ENCODE results near the gene SPNS2.

The SPNS2 gene

DNA sequence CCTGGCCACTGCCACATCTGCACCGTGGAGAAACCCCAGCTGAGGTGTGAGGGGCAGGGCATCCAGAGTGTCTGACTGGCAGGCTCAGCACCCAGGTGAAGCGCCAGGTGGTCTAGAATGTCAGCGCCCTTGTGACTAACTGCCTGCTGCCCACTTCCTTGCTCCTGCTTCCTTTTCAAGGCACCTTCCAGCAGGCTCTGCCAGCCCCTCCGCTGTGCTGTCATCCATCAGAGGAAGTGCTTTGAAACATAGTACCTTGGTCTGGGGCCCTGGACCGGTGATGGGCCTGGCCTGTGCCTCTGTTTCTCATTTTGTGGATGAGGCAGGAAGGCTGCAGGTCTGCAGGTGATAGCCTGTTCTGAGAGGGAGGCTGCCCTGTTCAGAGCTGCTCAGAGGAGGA, 5.5 kb downstream of the SPNS2 start:
- no peak for DNase-seq

DNA sequence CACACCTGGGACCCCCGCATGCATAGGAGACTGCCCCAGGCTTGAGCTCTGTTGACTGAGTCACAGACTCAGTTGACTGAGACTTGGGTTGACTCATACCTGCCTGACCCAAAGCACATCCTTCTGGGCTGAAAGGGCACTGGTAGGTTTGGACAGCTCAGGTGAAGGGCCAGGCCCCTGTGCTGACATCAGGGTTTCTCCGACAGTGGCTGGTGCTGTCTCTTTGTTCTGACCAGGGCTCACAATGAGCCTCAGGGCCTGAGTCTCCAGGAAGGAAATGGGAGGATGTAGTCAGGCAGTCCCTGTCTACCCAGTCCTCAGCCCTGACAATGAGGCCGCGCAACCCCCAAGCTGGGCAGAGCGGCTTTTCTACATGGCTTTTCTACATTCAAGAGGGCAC, 6.5 kb downstream of the SPNS2 start:
- no peak for DNase-seq

DNA sequence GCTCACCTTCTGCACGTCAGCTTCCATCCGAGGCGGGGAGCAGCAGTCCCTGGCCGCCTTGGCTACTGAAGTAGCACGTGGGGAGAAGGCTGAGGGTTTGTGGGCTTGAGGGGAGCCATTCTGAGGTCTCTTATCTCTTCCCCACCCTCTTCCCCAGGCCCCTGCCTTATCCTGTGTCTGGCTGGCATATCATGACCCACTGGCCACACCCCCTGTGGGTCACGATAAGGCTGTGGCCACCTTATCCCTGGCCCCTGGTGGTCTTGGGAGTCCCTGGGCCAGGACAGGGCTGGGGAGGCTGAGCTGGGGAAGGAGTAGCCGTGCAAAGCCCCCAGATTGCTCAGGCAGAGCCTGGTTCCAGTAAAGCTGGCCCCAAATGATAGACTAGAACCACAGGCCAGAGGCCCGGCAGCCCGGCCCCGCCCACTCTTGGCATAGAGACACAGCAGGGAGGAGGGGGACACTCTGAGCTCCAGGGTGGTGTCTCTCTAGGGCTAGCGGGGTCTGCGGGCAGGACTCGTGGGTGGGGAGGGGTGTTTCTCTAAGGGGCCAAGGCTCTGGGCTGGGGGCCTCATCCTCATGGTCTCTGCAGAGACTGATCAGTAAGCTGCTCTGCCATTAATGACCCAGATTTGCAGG, 7.6 kb downstream of the SPNS2 start:
- DNase-seq, result no peak

DNA sequence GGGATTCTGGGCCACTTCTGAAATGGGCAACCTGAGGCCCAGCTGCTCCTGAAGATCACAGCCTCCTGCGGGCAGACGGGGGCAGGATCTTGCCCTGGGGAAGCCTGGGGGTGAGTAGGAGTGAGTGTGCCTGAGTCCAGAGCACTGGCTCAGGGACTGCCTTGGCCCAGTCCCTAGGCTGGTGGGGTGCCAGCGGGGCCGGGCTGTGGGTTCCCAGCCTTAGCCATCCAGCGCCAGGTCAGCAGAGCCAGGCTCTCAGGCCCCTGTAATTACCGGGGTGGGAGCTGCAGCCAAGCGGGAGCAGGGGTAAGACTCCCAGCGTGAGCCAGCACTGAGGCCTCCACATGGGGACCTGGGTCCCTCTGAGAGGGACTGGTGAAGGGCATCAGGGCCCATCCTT, 8.2 kb downstream of the SPNS2 start:
- no peak for DNase-seq

DNA sequence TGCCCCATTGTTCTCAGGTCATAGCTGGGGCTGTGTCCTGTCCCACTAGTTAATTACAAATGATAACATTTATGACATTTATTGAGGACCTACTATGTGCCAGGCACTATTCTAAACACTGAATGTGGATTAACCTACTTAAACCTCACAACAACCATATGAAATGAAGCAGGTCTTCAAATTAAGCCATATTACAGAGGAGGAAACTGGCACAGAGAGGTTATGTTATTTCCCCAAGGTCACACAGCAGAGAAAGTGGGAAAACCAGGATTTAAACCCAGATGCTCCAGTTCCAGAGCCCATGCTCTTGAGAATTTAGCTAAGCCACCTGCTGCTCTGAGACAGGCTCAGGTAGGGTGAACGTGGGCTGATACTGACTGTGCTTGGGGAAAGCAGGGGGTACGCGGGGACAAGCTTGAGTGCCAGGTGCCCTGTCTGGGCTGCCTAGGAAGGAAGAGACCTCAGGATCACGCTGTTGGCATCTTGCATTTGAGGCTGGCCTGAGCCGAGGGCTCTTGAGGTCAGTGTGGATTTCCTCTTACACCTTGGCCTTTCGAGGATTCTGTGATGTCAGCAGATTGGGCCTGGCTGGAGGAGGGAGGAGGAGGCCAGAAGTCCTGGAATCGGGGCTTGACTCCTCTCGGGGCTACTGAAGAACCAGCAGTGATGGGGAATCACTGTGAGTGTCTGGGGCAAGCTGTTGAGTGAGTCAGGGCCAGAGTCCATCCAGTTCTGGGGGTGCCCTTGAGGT, 8.9 kb downstream of the SPNS2 start:
- DNase-seq, result no peak

DNA sequence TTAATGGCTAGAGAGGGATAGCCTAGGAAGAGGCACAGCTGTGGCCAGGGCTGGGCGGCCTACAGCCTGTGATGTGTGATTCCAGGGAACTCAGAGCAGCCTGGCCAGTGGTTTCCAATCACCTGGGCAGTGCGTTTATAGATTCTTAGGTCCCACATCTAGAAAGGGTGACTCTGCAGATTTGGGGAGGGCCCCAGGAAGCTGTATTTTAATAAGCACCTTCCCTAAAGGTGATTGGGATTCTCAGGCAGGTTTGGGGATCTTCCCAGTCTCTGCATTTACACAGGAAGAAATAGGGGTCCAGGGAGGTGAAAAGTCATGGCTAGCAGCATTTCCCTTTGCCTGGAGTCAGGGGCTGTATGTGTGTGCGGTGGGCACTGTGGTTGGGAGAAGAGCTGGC, 9.5 kb downstream of the SPNS2 start:
- DNase-seq, result no peak

DNA sequence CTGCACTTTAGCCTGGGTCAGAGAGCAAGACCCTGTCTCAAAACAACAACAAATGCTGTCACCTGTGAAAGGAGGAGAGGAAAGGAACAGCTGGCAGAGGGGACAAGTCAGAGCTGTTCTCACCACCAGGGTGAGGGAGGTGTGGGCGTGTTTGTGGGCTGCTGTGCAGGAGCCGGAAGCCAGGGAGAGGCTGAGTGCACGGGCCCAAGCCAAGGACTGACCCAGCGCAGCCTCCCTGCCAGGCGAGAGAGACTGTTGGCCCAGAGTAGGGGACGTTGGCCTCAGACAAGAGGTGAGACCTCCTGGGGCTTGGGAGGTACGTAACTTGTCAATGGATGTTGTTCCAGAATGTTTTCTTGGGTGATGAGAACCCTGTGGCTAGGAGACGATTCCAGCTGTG, 10.7 kb downstream of the SPNS2 start:
- DNase-seq, result no peak

DNA sequence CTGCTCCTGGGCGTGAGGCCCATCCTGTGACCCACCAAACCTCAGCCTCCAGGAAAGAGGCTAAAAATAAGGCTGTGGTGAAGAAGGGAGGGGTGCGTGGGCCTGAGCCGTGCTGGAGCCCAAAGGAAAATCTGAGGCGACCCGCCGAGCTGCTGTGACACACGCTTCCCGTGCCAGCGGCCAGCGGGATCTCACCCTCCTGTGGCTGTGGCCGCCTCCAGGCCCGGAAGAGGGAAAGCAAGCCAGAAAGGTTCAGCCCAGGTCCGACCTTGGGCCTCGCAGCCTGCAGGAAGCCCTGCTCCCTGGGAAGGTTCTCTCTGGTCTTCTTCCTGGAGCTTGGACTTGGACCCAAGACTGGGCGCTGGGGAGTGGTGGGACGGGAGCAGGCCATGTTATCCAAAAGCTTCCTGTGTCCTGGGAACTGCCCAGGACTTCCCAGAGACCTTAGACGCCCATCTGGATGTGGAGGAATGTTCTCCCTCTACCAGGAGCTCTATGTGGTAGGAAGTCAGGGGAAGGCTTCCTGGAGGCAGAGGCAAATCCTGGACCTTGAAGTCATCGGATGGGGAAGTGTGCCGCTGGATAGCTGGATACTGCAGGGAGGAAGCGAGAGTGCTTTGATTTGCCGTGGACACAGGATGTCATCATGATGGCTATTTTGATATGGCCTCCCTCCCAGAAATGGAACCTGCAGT, 11.4 kb downstream of the SPNS2 start:
- no peak for DNase-seq

DNA sequence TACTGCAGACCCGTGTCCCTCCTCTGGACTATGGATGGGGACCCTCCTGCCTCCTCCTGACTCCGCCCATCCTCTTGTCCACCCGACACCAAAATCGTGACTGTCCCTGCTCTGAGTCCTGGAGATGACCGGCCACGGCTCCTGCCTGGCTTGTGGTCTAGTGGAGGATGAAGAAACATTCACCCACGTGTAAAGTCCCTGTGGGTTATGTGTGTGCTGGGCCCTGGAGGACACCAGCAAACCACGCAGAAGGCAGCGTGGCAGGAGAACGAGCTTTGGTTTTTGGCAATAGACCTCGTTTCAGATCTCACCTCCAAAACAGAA, 11.9 kb downstream of the SPNS2 start:
- no peak for DNase-seq

DNA sequence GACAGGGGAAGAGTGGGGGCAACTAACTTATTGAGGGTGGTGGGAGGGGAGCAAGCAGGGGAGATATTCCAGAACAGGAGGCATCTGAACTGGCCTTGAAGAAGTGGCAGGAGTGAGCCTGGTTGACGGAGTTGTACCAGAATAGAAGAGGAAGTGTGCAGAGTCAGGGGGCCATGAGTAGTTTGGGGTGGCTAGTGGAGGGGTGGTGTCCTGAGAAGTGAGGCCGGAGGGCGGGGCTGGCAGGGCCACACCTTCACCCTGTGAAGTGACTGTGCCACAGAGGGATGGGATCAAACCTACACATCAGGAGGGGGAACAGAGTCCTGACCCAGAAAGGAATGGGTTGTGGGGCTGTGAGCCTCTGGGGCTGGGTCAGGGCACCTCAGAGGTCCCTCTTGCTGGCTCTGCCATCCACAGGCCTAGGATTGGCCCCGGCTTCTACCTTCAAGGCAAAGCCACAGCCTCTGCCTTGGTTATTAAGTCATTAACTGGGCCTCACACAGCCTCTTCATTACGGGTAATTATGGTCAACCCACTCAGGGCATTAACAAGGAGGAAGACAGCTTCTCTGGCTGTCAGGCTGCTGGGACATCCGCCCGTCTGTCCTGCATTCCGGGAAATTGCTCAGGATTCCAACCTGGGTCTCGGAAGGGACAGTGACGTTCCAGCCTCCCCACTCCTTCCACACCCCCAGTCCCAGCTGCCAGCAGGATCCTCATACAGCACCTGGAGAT, 12.7 kb downstream of the SPNS2 start:
- no peak for DNase-seq

DNA sequence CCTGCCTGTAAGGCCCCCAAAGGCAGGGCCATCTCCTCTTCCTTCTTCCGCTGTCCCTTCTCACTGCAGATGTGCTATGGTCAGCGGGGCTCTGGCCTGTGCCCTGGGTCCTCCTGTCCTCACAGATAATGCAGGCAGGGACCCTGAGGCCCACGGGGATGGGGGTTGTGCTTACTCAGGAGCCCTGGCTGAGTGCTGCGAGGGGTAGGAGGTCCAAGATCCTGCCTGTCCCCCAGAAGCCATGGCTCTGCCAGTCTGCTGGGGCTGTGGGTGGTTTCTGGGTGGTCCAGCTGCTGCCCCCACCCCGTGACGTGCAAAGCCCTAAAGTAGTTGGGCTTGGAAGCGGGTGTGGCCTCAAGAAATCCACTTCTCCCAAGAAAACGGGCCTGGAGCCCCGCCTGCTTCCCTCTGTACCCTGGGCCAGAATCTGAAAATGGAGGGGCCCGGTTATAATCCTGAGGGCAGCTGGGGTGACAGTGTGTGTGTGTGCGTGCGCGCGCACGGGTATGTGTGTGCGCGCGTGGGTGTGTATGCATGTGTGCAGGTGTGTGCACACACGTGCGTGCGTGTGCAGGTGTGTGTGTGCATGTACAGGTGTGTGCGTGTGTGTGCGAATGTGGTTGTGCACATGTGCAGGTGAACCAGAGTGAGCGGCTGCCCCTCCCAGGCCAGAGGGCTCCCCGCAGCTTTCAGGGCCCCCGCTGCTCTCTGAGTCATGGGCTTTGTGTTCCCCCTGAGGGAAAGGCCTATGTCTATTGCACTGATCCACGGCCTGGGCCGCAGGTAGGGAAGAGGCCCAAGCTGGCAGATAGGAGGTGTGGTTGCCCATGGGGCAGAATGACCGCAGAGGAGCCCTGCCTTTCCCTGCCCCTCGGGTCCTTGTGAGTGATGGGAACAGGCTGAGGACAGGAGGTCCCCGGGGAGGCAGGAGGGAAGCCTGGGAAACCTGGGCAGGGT, 13.8 kb downstream of the SPNS2 start:
- no peak for DNase-seq

DNA sequence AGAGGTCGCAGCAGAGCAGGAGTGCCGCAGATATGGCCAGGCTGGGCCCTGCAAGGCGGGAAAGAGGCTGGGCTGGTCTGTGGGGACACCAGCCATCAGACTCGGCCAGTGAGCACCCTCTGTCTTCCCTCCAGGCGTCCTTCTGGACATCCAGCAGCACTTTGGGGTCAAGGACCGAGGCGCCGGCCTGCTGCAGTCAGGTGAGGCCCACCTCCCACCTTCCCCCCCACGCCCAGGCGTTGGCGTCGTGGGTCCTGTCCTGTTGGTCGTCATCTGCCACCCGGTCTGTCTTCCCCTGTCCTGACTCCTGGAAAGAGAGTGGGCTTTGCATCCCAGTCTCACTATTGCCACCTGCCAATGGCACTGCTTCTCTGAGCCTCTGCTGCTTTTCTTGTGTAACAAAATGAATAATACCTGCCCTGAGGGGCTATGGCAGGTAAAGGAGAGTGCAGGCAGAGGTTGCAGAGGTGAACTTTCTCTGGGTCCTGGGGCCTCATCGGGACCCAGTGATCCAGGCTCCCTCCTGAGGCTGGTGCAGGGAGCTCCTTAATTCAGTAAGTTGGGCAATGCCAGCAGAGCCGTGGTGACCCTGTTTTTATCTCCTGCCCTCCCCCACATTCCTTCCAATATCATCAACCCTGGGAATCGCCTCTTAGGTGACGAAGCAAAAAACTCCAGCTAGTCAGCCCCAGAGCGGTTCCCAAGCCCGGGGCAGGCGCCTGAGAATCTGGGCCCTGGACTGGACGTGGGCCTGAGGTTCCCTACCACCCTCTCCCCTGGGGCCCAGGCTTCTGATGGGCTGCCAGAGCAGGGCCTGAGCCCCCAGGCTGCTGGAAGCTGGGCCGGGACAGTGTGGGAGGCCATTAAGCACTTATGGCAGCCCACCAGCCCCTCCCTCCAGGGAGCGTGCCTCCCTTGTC, 14.7 kb downstream of the SPNS2 start:
- no peak for DNase-seq

DNA sequence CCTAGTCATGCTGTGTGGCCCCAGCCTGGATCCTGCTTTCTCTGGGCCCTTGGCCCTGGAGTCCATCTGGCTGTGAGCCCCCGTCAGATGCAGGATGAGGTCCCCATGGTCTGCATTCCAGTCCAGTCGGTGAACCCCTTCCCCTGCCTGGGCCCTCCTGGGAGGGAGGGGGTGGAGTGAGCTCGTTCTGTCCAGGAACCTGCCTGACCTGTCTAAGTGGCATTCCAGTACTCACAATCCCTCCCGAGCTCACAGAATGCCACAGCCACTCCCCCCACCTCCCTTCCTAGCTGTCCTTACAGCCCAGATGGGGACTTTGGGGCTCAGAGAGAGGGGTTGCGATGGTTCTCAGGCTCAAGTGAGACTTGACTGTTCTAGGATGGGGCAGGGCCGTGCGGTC, 15.5 kb downstream of the SPNS2 start:
- no peak for DNase-seq

DNA sequence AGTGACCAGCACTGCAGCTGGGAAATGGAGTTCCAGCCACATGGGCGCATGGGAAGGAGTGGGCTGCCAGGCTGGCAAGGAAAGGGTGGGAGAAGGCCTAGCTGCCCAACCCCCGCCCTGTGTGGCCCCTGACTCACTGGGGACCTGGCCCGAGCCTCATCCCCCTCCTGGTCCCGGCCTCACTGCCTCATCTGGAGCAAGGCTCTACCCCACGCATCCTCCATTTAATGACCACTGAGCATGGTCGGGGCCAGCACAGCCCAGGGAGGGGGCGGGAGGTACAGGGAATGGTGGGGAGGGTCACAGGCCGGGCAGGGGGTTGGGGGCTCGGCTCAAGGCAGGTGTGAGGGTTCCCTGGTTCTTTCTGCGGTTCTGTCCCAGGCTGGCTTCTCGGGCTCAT, 16.1 kb downstream of the SPNS2 start:
- DNase-seq, result no peak

DNA sequence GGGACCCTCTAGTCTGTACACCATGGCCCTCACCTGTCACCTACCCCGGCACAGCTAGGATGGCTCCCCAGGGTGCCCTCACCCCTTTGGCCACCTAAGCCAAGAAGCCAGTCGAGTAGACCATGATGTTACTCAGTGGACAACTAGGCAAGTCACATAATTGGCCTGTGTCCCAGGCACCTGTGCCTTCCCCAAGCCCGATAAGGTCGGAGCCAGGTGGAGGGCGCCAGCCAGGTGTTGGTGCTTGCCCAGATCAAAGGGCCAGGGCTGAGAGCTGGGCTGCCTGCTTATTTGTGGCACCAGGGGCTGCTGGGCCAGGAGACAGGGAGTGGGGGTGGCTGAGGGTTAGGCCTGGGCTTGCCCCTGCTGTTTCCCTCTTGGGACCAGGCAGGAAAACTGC, 16.8 kb downstream of the SPNS2 start:
- DNase-seq, result no peak

DNA sequence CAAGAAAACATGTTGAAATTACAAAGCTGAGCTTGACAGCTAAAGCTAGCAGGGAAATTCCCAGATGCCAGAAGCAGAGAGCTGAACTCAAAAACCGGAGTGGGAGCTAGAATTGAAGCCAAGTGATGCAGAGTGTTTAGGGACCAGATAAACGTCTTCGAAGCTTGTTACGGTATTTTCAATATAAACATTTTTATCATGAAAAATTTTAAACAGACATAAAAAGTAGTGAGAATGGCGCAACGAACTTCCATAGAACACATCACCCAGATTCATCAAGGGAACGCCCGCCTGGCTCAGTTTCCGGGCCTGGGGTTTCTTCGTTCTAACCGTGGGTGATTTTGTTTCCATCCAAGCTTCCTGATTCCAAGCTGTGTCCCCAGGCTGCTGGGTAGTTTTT, 18.1 kb downstream of the SPNS2 start:
- DNase-seq, result no peak

DNA sequence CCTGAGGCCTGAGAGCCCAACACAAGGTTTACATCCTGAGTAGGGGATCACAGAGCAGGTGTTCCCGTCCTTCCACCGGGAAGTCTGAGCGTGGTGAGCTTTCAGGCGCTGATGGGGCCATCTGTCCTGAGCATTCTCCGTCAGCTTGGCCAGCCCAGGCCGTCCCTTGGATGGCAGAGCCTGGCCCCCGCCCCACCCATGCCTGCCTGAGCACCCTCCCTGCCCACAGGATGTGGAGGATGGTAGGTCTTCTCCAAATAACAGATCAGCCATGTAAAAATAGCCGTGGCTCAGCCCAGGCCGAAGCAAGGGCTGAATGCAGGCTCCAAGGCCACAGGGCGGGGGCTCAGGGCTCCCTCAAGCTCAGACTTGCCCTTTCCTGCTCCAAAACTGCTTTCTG, 20.2 kb downstream of the SPNS2 start:
- DNase-seq, result no peak

DNA sequence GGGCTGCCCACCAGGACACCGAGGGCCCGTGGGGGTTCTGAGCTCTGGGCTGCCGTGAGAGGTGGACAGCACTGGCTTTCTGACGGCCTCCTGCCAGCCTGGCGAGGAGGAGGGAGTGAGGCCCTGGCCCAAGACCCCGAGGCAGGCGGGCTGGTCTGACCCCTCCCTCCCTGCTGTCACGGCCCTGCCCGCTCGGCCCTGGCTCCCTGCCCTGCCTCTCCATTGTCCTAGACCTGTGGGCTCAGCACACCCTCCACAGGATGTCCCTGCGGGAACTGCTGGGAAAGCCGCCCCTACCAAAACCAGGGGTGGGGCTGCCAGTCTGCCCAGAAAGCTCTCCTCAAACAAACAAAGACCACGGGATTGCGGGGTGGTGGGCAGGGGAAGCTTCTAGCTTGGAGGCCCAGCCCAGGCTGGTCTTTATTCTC, 20.7 kb downstream of the SPNS2 start:
- no peak for DNase-seq

DNA sequence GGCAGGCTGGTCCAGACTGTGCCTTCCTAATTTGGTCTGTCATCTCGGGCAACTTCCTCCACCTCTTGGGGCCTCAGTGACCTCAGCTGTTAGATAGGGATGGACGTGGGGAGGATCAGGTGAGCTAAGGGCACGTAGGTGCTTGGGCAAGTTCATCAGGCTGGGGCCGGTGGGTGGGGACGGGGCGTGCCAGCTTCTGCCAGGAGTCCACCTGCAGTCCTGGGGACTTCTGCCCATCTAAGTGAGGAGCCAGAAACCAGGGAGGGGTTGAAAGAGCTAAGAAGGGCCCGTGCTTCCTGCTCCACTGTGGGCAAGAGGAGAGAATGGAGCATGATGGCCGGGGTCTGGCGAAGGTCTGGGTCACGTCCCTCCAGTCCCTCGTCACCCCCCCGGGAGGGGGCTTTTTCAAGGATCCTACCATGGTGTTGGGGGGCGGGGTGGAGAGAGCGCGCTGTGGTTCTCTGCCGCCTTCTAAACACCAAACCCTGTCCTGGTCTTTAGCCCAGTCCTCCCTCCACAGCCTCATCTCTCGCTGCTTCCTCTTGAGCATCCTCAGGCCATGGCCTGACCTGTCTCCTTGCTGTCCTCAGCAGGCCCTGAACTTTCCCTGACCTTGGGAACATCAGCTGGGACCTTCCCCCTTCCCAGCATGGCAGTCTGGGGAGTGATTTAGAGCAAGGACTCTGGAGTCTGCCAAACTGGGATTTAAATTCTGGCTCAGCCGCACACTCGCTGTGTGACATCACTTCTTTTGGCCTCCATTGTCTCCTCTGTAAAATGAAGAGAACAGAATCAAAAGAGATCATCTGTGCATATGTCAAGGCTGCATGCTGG, 21.6 kb downstream of the SPNS2 start:
- DNase-seq, result no peak

DNA sequence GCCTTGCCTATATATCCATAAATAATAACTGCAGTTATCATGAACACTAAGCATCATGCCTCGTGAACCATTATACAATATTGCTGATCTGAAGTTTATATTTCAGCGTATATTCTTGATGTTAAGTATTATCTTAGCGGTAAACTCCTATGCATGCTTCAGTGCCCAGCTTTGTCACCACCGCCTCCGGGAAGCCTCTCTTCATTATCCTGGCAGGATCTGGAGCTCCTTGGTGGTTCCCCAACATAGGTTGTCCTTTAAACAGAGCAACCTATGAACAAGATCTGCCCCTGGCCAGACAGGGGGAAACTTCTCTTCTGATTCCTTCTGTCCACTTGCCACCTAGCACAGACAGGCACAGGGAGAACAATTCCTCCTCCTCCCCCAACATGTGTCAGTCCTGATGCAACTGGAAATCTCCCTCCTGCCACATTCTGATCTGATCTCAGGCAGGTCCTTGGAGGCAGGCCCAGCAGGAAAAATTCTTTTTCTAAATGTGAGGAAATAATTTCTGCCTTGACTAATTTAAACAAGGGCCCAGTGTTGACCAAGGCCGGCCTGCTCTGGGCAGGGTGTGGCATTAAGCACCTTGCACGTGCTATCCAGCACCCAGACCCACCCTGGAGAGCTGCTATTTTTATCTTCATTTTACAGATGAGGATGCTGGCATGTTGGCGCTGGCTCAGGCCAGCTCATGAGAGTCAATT, 22.4 kb downstream of the SPNS2 start:
- DNase-seq, result no peak

Measured in stimulated activated CD4-positive, alpha-beta T cell treated with anti-CD3 and anti-CD28 coated beads, Interleukin-4, amount 100 ng/mL, for 24 hours (primary cell).